GM23338 (cell line): ENCODE results near the gene SMIM35. TPM values are rescaled to one million over a fixed set of nuclear protein-coding genes. Genes with fewer than 3 reads are reported as not detected.

Experiments
- EZH2phosphoT487 ChIP-seq: fragments of 200-600 bp; sonication (generic); IDR thresholded peaks from one replicate; pipeline ENCODE4 v1.8.1; 2018; ENCODE audit warnings: antibody characterized with exemption; ENCODE audit not compliant: unreplicated experiment
- NANOG ChIP-seq: IDR thresholded peaks from 2 replicates; pipeline ENCODE4 v1.6.1; 2016; ENCODE audit warnings: antibody characterized with exemption, borderline replicate concordance
- ZNF331 ChIP-seq: fragments of 250-450 bp; sonication (Bioruptor Pico); IDR thresholded peaks from 2 replicates; pipeline ENCODE4 v1.5.0; 2020; ENCODE audit warnings: low read depth, mild to moderate bottlenecking, moderate library complexity
- polyA plus RNA-seq: library from polyadenylated mRNA; unstranded; fragments of >200 nt; fragmentation: Nextera tagmentation; extraction: Ambion mirVana; gene quantifications from 2 replicates; pipeline ENCODE4 v1.2.1, GENCODE V29; 2016
- total RNA-seq: library from RNA; depleted of rRNA; stranded (reverse); fragments of >200 nt; shearing (Covaris generic); gene quantifications from 2 replicates; pipeline ENCODE4 v1.2.3, GENCODE V29; 2014
- TF ChIP-seq, protein P1 (sequence below): IDR thresholded peaks from one replicate; pipeline ENCODE4 v1.6.1; 2018; ENCODE audit warnings: antibody characterized with exemption; ENCODE audit not compliant: unreplicated experiment
- TF ChIP-seq, protein P2 (sequence below): fragments of 250-450 bp; sonication (Bioruptor Pico); IDR thresholded peaks from 2 replicates; pipeline ENCODE4 v1.5.0; 2020; ENCODE audit warnings: mild to moderate bottlenecking, moderate library complexity

The SMIM35 gene
- total and polyA plus RNA-seq, 2 experiments from 2014 or later = not detected

DNA sequence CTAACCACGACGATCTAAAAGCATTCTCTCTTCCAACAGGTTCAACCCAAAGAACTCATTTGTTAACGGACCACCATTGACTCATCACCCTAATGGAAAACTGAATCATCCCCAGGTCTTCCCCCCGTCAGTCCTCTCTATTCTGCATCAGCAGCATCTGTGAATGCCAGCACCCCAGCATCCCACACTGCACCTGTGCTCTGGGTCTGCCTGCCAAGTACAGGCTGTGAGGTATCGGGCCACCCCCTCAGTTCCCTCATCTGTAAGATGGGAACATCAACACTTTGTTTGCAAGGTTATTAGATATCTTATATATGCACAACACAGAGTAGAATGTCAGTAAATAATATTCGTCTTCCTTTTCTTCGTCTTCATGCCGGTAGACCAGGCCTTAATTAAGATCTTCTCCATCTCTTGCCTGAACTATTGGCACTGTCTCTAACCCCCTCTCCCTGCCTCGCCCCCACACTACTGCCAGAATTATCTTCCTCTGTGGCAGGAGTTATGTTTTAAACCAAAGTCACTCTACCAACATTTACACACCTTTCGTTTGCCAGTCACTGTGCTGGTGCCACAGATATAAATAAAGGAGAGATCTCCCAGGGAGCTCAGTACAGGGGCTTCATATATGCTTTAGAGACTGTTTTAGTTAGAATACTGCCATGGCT is 17.7 kb downstream of the SMIM35 start (continued):
- TF ChIP-seq, protein P1, sequence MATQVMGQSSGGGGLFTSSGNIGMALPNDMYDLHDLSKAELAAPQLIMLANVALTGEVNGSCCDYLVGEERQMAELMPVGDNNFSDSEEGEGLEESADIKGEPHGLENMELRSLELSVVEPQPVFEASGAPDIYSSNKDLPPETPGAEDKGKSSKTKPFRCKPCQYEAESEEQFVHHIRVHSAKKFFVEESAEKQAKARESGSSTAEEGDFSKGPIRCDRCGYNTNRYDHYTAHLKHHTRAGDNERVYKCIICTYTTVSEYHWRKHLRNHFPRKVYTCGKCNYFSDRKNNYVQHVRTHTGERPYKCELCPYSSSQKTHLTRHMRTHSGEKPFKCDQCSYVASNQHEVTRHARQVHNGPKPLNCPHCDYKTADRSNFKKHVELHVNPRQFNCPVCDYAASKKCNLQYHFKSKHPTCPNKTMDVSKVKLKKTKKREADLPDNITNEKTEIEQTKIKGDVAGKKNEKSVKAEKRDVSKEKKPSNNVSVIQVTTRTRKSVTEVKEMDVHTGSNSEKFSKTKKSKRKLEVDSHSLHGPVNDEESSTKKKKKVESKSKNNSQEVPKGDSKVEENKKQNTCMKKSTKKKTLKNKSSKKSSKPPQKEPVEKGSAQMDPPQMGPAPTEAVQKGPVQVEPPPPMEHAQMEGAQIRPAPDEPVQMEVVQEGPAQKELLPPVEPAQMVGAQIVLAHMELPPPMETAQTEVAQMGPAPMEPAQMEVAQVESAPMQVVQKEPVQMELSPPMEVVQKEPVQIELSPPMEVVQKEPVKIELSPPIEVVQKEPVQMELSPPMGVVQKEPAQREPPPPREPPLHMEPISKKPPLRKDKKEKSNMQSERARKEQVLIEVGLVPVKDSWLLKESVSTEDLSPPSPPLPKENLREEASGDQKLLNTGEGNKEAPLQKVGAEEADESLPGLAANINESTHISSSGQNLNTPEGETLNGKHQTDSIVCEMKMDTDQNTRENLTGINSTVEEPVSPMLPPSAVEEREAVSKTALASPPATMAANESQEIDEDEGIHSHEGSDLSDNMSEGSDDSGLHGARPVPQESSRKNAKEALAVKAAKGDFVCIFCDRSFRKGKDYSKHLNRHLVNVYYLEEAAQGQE = no peak
- TF ChIP-seq ZNF331 (CRISPR knock-in tag) (no peak), EZH2phosphoT487 (no peak), NANOG (no peak)
- TF ChIP-seq, protein P2, sequence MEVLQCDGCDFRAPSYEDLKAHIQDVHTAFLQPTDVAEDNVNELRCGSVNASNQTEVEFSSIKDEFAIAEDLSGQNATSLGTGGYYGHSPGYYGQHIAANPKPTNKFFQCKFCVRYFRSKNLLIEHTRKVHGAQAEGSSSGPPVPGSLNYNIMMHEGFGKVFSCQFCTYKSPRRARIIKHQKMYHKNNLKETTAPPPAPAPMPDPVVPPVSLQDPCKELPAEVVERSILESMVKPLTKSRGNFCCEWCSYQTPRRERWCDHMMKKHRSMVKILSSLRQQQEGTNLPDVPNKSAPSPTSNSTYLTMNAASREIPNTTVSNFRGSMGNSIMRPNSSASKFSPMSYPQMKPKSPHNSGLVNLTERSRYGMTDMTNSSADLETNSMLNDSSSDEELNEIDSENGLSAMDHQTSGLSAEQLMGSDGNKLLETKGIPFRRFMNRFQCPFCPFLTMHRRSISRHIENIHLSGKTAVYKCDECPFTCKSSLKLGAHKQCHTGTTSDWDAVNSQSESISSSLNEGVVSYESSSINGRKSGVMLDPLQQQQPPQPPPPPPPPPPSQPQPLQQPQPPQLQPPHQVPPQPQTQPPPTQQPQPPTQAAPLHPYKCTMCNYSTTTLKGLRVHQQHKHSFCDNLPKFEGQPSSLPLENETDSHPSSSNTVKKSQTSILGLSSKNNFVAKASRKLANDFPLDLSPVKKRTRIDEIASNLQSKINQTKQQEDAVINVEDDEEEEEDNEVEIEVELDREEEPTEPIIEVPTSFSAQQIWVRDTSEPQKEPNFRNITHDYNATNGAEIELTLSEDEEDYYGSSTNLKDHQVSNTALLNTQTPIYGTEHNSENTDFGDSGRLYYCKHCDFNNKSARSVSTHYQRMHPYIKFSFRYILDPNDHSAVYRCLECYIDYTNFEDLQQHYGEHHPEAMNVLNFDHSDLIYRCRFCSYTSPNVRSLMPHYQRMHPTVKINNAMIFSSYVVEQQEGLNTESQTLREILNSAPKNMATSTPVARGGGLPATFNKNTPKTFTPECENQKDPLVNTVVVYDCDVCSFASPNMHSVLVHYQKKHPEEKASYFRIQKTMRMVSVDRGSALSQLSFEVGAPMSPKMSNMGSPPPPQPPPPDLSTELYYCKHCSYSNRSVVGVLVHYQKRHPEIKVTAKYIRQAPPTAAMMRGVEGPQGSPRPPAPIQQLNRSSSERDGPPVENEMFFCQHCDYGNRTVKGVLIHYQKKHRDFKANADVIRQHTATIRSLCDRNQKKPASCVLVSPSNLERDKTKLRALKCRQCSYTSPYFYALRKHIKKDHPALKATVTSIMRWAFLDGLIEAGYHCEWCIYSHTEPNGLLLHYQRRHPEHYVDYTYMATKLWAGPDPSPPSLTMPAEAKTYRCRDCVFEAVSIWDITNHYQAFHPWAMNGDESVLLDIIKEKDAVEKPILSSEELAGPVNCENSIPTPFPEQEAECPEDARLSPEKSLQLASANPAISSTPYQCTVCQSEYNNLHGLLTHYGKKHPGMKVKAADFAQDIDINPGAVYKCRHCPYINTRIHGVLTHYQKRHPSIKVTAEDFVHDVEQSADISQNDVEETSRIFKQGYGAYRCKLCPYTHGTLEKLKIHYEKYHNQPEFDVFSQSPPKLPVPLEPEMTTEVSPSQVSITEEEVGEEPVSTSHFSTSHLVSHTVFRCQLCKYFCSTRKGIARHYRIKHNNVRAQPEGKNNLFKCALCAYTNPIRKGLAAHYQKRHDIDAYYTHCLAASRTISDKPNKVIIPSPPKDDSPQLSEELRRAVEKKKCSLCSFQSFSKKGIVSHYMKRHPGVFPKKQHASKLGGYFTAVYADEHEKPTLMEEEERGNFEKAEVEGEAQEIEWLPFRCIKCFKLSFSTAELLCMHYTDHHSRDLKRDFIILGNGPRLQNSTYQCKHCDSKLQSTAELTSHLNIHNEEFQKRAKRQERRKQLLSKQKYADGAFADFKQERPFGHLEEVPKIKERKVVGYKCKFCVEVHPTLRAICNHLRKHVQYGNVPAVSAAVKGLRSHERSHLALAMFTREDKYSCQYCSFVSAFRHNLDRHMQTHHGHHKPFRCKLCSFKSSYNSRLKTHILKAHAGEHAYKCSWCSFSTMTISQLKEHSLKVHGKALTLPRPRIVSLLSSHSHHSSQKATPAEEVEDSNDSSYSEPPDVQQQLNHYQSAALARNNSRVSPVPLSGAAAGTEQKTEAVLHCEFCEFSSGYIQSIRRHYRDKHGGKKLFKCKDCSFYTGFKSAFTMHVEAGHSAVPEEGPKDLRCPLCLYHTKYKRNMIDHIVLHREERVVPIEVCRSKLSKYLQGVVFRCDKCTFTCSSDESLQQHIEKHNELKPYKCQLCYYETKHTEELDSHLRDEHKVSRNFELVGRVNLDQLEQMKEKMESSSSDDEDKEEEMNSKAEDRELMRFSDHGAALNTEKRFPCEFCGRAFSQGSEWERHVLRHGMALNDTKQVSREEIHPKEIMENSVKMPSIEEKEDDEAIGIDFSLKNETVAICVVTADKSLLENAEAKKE (CRISPR knock-in tag) = no peak
